AML-193 (cell line): Measurements from ENCODE around the gene BOD1.
A peak's percentile ranks its signal among the peaks of the same experiment; 100 is the strongest.

Source experiments
- DNase-seq, 2 experiments: peaks; one replicate each; lab custom pipeline; 2025; lab: John Stamatoyannopoulos, UW

BOD1 gene

DNA sequence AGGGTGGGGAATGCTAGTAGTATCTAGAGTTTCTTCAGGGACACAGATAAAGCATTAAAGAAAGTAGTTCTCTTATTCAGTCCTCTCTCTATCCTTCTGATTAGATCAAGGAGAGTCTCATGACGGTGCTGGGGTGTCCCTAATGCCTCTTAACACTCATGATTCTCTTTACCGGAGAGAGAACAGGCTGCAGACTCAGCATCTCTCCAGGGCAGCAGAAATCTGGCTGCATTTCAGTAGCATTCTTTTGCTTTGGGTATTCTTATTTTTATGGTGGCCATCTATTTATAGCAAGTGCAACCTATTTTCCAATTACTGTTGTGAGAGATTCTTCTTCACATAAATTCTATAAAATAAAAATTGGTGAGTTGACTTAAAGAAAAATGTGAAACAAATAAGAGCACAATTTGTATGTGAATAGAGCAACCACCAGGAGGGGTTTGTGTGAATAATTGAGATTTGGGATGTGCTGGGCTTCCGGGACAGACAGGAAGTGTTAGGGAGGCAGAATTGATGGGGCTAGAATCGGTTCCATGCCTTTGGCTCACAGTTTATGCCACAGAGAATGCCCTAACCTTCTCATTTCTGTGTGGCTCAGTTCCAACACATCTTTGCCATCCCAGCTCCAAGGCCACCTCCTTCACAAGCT is 23.8 kb upstream of the BOD1 start:
- DNase-seq = no peak

DNA sequence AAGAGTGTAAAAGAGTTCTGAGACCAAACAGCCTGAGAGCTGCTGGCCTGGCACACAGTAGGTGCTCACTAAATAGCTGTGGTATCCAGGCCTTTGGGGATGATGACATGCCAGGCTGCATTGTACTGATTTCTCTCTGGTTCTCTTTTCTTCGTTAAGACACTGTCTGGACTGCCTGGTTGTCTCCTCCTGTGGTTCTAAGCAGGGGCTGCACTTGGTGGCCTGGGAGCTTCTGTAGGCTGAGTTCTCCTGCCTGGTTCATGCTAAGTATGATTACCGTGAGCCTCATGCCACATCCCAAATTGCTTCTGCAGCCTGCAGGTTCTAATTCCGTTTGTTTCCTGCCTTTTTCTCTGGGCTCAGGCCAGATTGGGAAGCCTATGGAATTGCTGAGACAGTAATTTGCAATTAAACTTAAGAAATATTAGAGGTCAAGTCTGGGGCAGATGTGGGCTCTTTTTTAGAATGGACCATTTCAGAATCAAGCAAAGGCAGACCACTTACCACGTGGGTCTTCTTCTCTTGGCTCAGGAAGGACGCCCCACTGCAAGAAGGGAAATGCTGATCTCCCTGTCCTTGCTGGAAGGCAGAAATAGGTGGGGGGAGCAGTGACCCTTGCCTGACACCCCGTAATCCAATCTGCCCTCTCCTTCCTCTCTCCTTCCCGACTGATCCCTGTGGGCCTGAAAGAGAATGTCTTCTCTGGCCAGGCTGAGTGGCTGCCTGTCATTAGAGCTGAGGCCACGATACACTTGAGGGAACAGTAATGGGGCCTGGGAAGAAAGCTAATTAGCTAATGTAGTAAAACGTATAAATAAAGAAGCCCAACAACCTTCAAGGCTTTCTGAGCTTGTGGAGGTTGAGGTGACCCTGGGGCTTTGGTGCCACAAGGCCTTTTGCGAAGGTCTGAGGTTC is 21.9 kb upstream of the BOD1 start:
- no peak for DNase-seq

DNA sequence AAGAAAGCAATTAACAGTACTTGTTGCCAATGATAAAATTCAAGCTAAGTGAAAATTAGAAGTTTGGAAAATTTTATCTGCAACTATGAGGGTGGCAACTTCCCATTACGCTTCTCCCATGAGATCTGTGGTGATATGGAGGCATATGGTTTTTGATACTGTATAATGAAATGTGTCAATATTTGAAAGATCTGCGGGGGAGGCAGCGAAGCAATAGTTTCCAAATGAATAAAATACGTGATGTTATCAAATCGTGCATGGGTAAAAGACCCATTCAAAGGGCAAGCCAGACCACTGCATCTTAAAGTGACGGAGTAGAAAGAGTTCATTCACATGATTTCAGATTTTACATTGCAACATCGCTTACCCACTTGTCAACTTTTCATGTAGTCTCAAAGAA is 20.9 kb upstream of the BOD1 start:
- no peak for DNase-seq

DNA sequence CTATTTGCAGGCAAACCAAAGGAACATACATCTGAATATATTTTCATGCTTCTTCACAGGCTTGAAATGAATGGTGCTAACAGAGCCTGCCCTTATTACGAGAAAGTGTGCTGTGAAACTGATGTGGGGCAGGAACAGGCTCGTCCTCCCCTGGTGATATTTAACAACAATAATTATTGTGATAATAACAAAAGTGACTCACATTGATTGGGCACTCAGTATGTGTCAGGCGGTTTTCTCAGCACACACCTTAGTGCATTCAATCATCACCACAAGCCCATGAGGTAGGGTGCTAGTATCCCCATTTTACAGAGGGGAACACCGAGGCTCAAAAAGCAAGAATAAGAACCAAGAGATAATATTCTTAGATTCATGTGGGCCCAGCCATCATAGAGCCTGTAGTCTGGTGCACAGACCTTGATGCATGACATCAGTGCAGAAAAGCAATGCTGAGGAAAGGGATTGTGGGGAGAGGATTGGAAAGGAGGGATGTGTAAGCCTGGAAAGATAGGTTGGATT is 18.1 kb upstream of the BOD1 start:
- no peak for DNase-seq

DNA sequence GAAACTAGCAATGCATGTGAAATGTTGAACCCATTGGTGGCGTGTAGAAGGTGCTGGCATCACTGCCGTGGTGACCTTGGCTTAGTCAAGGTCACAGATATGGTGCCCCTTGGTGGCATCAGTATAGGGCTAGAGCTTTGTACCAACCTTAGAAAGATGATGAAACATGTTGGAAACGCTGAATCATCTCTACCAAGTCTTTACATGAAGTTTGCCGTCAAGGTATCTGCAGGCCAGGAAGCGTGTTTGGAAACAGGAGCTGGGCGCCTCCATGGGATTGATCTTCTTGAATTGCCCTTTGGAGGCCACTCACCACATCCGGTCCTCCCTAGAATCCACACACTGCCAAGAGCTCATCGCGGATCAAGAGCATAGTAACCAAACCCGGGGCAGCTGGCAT is 16.9 kb upstream of the BOD1 start:
- DNase-seq = no peak

DNA sequence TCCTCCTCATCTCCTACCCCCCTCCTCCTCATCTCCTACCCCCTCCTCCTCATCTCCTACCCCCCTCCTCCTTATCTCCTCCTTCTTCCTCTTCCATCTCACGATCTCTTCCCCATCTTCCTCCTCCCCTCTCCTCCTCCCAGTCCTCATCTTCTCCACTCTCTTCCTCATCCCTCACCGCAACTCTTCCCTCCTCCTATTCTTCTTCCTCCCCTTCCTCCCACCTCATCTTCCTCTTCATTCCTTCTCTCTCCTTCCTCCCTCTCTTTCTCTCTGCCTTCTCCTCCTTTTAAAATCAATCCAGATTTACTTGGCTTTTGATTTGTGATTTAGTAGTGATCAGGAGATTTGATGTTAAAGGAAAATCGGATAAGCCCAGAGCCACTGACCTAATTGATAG is 15.0 kb upstream of the BOD1 start:
- DNase-seq = no peak

DNA sequence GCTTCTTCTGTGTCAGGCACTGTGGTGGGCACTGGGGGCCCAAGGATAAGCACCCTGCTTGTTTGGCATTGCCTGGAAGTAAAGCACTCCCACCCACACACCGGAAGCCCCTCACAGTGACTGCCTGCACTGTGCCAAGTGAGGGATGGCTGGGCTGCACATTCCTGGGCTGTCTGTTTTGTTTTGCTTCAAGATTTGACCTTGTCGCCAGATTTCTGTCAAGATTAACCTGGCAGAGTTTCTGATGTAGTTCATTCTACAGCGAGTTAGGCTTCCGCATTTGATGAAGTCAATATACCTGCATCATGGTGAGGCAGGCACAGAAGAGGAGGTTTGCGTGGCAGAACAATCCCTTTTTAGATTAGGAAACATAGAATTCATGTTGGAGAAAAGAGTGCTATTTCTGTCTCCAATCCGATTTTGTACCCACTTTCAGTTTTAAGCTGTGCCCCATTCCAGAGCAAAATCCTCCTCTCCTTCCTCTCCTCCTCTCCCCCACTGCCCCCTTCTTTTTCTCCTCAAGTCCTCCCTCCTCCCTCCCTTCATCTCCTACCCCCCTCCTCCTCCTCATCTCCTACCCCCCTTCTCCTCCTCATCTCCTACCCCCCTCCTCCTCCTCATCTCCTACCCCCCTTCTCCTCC is 14.4 kb upstream of the BOD1 start:
- DNase-seq = no peak

DNA sequence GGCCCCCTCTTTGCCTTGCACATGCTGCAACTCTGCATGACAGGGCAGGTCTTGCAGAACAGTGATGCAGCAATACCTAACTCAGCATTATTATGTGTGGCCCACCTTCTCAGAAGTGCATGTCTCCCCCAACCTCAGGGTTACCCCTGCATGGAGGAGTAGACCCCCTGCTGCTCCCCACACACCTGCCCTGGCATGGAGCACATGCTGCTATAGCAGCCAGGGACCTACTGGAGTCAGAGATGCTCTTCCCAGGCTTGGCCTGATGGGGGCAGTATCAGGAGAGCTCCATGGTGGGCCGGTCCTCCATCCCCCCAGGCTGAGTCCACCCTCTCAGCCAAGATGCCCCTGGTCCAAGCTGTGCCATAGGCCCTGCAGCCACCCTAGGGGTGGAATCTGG is 13.2 kb upstream of the BOD1 start:
- DNase-seq = no peak

DNA sequence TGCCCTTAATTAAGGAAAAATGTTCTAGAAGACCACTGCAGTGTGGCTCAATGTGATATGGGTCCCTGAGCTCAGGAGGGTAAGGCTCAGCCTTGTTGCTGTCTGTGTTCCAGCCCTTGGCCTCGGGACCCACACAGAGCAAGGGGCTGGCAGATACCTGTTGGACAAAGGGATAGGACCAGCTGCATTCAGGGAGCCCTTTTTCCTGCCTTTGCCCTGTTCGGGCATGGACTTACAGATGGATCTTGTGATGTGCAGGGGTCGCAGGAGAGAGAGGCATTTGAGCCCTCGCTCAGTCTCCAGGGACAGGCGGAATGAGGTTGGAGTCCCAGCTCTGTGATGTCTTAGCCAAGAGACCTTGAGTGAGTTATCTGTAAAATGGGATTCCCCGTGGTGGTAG is 12.1 kb upstream of the BOD1 start:
- DNase-seq = no peak

DNA sequence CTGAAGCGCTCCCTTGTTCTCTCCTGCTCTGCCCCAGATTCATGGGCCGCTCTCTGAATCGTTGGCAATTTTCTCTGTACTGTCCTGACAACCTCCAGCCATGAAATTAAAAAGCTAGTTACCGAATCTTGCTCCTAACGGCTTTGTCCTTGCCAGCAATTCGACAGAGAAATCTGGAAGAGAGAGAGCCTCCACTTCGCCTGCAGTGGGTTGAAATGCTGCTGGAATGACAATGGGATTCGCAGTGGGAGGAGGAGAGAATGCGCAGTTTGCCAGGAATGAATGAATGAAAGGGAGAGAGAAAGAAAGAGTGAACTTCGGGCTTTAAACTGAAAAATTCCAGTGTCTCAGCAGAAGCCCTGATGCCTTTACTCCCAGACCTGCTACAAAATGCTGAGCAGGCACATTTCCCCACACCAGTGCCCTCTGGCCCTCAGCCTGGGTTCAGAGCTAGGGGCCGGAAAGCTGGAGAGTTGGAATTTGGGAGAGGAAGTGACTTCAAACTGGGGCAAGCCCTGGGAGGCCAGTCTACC is 11.5 kb upstream of the BOD1 start:
- DNase-seq = no peak

DNA sequence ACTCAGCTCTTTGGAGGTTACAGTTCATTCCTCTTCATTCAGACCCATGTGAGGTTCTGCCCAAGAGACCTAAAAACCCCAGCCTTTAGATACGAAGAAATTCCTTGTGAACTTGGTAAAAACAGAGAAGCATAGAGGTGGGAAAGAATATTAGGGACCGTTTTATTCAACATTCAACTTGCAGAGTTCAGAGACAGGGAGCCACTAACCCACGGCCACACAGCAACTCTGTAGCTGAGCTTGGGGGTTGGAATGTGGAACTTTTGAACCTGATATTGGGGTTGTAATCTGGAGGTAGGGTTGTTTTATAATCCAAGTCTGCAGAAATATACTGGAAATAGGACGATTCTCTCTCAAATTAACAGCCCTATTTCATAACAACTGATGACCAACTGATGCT is 10.8 kb upstream of the BOD1 start:
- no peak for DNase-seq

DNA sequence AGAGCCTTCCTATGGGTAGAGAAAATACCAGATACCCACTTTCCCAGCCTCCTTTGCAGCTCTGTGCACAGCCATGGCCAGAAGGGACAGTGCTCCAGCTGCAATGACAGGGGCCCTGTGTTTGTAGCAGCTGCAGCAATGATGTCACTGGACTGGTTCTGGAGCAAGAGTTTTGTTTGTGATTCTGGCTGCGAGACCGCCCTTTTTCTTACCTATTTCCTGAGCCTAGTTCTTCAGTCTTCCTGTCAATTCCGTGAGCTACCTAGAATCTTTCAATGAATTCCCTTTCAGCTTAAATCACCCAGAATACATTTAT is 10.0 kb upstream of the BOD1 start:
- no peak for DNase-seq

DNA sequence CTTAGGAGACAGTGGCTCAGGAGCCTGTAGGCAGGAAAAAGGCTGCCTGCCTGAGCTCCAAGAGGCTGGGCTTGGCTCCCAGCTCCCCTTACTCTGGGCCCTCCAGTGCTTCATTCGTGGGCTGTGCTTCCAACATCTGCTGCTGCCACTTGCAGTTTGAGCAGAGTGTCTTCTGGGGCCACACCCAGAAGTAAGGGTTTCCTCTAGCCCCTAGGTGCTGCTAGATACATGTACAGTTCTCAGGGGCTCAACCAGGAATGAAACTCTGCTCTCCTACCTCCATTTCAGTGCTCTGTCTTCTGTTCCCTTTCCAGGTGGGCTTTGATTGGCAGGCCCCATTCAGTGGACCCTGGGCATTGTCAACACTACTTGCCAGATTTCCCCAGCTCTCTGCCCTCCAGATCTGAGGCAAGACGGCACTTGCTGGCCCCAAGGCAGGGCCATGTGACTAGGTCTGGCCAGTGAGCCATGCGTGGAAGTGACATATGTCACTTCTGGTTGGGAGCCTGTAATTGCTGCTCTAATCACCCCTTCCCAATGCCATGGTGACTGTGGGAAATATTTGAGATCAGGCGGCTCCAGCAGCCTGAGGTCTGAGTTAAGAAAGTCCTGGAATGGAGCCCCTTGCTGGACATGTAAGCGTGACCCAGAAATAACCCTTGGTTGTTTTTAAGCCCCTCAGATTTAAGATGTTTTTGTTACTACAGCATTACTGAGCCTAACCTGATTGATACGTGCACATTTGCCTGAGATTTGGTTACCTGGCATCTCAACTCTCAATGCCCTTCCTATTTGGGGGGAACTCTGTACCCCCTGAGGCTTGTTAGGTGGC is 9.4 kb upstream of the BOD1 start:
- no peak for DNase-seq

DNA sequence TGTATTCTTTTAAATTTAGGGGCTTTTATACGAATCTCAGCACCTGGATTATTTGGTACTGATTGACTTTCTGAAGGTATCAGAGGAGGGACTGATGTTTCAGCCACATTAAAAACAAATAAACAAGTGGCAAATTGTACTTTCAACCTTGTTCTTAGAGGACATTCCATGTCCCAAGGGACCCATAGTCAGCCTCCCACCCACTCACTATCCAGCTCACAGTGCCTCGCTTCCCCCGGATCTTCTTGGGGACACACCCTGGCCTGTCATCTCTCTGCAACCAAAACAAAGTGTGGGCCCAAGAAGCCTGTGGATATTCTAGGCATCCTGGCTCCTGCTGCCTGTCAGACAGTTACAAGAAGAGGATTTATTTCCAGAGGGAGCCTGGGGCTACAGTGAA is 8.8 kb upstream of the BOD1 start:
- DNase-seq = no peak

DNA sequence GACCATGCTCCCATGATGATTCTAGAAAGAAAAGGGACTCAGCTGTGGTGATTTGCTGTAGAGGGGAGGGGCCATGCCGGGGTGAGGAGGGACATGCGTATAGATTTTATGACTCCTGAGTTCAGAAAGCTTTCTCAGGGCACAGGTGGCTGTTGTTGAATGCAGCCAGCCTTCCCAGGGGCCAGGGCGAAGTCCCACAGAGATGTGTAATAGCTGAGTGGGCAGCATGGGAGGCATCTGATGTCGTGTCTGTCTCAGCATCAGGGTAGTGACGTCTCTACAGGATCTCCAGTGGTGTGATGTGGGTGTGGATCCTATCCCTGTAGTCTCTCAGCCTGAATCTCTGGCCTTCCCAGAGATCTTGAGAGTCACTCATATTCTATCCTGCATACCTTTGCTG is 7.8 kb upstream of the BOD1 start:
- no peak for DNase-seq

DNA sequence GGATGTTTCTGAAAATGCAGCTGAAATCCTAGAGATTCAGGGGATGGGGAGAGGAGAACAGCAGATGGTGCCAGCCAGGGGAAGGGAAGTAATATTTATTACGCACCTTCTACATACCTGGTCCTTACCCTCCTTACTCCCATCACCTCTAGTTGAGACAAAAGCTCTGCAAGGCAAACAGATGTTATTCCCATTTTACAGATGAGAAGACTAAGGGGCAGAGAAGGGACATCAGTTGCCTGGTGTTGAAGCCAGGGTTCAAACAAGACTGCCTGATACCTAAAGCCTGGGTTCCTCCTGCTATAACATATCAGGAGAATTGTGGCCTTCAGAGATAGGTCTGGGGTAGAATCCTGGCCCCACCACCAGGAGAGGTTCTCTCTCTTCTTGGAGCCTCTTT is 7.3 kb upstream of the BOD1 start:
- no peak for DNase-seq

DNA sequence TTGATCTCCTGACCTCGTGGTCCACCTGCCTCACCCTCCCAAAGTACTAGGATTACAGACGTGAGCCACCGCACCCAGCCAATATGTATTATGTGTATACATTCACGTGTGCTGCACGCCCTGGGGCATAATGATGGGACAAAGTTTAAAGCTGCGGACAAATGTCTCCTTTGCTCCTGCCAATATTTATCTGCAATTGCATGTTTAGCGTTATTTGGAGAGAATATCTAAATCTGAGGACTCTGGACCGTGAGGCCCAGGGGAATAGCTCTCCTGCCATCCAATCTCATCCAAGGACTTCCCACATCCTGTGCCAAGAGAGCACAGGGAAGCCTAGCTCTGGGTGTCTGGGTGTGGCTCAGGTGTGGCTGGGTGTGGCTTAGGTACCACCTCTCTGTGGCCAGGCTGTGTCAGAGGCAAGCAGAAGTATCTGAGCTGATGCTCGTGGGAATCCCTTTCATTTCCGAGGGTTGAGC is 6.9 kb upstream of the BOD1 start:
- DNase-seq = no peak

DNA sequence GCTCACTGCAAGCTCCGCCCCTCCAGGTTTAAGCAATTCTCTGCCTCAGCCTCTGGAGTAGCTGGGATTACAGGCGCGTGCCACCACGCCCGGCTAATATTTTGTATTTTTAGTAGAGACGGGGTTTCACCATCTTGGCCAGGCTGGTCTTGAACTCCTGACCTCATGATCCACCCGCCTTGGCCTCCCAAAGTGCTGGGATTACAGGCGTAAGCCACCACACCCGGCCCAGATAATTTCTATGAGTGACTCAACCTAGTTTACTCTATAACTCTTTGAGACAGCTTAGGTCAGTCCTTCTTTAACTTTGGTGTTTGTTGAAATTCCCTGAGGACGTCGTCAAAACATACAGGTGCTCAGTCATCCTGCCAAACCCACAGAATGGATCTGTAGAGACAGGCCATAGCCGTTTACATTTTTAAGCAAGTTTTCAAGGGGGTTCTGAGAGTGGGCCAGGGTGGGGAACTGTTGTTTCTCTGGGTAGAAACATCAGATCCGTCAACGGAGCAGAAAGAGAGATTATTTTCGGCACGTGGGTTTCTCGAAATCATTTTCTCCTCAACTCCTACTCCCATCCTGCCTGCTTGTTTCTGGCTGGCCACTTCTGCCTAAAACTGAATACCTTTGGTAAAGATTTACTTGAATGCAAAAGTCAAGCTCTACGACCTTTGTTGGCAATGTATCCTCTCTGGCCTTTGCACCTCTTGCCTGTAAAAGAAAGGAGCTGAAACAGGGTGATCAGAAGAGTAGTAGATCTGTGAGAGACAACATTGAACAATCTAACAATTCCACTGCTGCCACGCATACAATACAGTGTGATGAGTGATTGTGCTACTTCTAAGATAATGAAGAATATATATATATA is 6.0 kb upstream of the BOD1 start:
- no peak for DNase-seq

DNA sequence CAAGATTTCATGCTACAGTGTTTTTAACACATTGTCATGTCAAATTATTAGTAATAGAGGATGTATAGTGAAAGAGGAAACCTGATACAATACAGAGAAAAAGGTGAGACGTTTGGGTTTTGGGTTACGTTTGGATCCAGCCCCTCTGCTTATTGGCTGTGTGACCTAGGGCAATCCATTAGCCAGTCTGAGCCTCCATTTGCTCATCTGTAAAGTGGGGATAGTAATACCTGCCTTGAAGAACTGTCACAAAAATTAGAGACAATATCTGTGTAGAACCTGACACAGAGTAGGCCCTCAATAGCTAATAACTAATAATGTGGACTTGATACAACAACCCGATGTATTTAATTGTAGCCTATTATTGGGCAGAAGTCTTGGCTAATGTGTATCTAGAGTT is 4.3 kb upstream of the BOD1 start:
- DNase-seq = no peak

DNA sequence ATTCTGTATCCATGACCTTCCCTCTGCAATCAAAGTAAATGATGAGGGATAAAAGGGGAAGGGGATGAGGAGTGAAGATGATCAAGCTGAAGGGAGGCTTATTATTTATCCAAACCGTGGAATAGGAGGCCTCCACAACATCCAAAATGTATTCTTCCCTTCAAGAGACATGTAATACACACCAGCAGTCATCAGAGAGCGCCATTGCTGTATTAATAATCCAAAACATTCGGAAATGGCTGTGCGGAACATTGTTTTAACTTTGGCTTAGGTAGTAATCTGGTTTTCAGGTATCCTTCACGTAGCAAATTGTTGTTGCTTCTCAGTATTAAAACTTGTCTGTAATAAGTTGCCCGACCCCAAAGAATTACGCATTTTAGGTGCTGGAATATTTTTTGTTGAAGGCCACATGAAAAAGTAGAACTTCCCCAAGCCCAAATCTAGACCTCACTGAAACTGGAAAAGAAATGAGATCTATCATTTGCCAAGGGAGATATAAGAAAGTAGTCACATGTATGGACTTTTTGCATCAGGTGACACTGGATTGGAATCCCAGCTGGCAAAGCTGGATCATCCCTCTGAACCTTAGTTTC is 2.6 kb upstream of the BOD1 start:
- DNase-seq = peak; percentile 49 to 56
